Amniotic epithelial cell (primary cell): Measurements from ENCODE around the gene PNCK.
"Not testable (repeated sequence)": the region's sequence is repeated elsewhere in the genome, so short reads cannot be mapped to it uniquely, and the experiment has no call there.

Source experiments
- DNase-seq: peaks from one replicate; pipeline ENCODE4 v3.0.0-alpha.2; 2010; ENCODE audit warnings: low read depth

PNCK gene

GRCh38 chrX:153685751-153686696 lies 12.4 kb upstream of the PNCK start:
- DNase-seq = no peak

DNA sequence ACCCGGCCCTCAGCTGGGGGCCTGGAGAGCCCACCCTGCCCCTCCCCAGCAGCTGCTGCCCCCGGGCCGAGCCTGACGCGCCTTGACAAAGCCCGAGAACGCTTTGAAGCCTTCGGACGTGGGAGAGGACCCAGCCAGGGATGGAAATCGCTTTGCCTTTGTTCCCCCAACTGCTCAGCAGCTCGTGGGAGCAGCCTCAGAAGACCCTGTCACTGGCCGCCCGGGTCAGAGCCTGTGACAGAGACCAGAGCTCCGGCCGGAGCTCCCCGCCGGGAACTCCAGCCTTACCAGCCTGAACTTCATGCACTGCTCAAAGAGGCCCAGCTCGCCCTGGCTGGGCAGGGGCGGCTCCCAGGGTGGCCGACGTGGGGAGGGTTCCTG lies 11.5 kb upstream of the PNCK start:
- no peak for DNase-seq

- DNase-seq = no peak
Observed at GRCh38 chrX:153684467-153685155, 11.0 kb upstream of the PNCK start.

DNA sequence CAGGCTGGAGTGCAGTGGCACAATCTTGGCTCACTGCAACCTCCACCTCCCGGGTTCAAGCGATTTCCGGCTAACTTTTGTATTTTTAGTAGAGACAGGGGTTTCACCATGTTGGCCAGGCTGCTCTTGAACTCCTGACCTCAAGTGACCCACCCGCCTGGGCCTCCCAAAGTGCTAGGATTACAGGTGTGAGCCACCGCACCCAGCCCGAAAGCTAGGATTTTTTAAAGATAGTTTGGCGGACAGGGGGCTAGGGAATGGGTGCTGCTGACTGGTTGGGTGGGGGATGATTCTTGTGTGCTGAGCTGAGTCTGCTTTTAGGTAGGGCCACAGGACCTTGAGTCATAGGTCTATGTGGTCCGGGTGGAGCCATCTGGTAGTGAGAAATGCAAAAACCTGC lies 9.9 kb upstream of the PNCK start:
- DNase-seq = not testable (repeated sequence)

DNA sequence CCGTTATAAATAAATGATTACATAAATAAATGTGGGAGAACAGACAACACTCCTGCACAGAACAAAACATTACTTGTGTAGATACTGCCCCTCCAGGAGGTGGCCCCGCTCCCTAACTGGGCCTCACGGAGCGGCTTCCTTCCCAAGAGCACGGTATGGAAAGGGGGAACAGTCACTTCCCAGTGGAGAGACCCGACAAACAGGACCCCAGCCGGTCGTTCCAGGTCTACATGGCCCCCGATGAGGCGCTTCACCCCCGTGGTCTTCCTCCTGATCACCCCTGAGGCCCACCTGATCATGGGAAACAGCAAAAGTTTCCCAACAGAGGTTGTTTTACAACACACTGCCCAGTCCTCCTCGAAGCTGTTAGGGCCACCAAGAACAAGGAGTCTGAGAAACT lies 7.6 kb upstream of the PNCK start:
- DNase-seq = no peak

DNA sequence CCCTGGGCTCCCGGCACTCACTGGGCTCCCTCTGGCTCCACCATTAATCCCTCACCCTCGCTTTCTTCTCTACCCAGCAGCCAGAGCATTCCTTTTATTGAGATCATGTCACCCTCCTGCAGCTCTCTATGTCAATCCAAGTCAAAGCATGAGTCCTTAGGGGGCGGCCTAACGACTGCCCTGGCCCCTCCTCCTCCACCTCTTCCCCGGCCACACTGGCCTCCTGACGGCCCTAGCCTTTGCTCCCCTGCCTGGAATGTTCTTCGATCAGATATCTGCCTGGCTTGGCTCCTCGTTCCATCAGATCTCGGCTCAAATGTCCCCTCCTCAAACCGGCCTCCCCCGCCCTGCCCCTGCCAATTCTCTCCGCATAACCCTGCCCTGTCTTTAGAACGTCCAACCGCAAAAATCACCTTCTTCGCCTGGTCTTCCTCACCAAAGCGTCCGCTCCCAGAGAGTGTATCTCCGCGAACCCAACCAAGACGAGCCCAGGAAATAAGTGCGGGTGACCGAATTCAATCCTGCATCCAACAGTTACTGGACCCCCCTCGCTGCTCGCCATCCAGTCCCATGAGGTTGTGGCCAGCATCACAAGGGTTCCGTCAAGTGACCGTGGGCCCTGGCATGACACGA lies 722 bp upstream of the PNCK start:
- no peak for DNase-seq

- peak; percentile 26 for DNase-seq
Observed at GRCh38 chrX:153672531-153673427, 834 bp downstream of the PNCK start.

DNA sequence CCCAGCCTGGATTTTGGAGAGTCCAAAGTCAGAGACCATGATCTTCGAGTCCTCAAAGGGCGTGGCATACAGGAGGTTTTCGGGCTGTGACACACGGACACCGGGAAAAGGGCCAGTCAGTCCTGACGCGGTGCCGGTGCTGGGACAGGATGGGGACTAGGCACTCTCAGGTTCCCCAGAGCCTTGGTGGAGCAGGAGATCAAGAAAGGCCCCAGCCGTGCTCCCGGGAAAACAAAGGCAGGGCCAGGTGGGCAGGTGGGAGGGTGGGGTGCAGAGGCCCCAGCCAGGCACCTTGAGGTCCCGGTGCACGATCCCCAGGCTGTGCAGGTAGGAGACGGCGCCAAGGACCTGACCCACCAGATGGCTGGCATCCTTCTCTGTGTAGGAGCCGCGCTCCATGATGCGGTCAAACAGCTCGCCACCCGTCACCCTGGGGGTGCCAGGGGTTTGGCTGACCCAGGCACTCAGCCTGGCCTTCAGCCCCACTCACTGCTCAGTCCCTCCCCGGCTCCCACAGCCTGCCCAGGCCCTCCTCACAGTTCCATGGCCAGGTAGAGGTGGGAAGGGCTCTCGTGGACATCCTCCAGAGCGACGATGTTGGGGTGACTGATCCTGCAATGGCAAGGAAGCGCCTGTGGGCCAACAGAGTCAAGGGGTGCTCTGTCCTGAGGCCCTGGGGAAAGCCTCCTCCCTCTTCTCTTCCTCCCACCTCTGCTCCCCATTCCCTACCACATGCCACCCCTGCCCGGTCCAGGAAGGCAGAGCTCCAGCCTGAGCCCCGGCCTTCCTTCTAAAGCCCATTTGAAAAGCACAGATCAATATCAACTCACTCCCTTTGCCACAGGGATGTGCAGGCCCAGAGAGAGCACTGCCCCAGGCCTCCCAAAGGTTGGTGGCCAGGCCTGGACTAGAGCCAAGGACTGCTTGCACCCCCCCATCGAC lies 1.8 kb downstream of the PNCK start:
- no peak for DNase-seq

DNA sequence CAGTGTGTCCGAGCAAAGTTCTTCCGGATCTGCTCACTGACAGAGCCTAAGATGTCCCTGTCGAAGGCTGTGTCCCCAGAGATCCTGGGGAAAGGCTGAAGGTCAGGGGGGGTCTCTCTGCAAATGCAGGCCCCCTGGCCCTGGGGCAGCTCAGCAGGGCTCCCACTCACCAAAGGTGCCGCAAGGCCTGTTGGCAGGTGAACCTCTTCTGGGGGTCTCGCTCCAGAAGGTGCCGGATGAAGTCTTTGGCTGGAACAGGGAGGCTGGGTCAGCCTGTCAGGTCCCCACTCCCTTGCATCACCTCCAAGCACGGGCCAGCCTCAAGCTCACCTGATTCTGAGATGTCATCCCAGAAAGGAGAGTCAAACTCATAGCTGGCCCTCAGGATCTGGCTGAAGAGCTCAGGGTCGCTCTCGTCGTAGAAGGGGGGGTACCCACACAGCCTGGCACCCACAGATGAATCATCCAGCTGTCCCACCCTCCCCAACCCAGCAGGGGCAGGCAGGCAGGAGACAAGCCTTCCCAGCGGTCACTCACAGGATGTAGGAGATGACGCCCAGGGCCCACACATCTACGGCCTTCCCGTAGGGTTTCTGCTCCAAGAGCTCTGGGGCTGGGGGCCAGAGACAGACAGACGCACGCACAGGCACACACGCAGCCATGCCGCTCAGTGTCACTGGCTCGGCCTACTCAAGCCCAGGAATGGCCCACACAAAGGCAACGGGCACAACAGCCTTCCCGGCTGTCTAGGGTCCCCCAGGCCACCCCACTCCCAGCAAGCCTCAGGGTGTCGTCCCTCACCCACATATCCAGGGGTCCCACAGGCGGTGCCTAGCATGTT lies 2.6 kb downstream of the PNCK start:
- no peak for DNase-seq

GRCh38 chrX:153669901-153670731 lies 3.5 kb downstream of the PNCK start:
- DNase-seq = no peak

DNA sequence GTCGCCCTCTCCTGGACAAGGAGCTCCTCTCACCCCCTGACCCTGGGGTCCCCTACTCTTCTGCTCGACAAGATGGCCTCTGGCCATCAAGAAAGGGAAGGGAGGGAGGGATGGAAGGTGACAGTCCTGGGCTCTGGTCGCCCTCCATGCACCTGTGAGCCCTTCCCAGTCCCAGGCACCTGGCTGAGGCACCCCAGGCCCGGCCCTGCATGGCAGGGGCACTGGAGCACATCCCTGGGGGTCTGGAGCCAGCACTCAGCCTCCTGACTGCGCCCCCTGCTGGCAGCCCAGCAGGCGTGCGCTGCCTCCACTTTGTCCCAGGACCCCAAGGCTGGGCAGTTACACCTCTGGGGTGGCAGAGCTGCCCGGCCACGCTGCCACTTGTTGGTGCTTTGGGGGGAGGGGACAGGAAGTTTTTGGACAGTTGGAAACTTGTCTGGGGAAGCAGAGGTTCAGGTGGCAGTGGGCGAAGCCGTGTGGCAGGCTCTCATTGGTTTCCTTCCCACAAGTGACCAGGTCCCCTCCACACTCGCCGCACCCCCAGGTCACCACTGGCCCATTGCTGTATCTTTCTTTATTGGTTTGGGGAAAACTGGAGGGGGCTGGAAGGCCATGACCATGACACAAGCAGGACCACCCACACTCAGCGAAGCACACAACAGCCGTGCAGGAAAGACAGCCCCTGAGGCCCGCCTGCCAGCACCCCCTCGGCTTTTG lies 4.3 kb downstream of the PNCK start:
- no peak for DNase-seq

- no peak for DNase-seq
Observed at GRCh38 chrX:153668423-153669173, 5.0 kb downstream of the PNCK start.

DNA sequence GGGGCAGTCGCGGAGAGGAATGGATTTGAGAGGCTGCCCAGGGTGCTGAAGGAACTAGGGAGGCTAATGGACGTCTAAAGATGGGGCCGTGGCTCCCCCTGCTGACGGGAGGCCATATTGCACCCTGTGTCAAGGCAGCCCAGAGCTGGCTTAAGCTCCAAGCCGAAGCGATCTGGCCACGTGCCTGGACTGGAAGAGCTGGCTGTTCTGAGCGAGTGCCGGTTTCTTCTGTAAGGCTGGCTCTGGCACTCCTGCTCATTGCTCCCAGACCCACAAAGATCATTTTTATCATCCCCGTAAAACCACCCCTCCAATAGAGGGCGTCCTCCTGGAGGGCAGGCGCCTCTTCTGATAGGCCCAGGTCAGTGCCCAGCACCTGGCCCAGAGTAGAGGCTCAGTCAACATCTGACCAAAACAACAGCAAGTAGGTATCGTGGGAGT lies 5.6 kb downstream of the PNCK start:
- peak; percentile 58 for DNase-seq

GRCh38 chrX:153667281-153667955 lies 6.2 kb downstream of the PNCK start:
- no peak for DNase-seq

DNA sequence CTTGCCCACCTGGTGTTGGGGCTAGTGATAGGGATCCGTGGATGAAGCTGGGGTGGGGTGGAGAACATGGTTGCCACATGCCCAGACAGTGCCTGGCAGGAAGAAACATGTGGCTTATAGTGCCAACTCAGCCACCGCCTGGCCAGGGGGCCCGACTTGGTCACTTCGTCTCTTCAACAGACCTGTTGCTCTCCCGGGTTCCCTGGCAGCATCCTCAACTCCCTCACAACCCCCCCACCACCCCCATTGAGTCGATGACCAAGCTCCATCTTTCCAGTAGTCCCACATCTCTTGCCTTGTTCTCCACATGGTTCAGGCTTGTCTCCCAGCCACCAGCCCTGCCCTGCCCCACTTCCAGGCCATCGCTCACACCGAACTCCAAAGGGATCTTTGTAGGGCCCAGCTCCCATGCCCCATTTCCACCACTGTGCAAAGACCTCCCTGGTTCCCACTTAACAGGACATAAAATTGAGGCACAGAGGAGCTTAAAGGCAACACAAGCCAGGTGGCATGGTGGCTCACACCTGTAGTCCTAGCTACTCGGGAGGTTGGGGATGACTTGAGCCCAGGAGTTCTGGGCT lies 7.8 kb downstream of the PNCK start:
- DNase-seq = no peak

DNA sequence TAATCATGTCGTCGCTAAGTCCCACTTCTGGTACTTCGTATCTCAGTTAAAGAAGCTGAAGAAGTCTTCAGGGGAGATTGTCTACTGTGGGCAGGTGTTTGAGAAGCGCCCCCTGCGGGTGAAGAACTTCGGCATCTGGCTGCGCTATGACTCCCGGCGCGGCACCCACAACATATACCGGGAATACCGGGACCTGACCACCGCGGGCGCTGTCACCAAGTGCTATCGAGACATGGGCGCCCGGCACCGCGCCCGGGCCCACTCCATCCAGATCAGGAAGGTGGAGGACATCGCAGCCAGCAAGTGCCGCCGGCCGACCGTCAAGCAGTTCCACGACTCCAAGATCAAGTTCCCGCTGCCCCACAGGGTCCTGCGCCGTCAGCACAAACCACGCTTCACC lies 11.3 kb downstream of the PNCK start:
- peak; percentile 11 for DNase-seq
